Mesodermal cell (in vitro differentiated cells): ENCODE results near the gene FTCD.

Experiments
- H3K27ac ChIP-seq: 2 replicates; pipeline ENCODE4 v1.7.0; 2013; ENCODE audit warnings: mild to moderate bottlenecking, low read depth, low read length, moderate library complexity; ENCODE audit not compliant: severe bottlenecking
- H3K36me3 ChIP-seq: 2 replicates; pipeline ENCODE4 v1.7.1; 2013; ENCODE audit warnings: mild to moderate bottlenecking, low read length, moderate library complexity; ENCODE audit not compliant: control insufficient read depth, insufficient read depth
- H3K4me1 ChIP-seq: one replicate; pipeline ENCODE4 v1.7.1; 2013; ENCODE audit warnings: mild to moderate bottlenecking, low read length; ENCODE audit not compliant: insufficient read depth, control insufficient read depth, poor library complexity, severe bottlenecking
- H3K4me3 ChIP-seq: 2 replicates; pipeline ENCODE4 v1.7.0; 2013; ENCODE audit warnings: low read length, control low read depth, mild to moderate bottlenecking; ENCODE audit not compliant: insufficient read depth, poor library complexity, severe bottlenecking; ENCODE audit errors: extremely low read depth
- H3K9me3 ChIP-seq: 2 replicates; pipeline ENCODE4 v1.7.1; 2013; ENCODE audit warnings: mild to moderate bottlenecking, low read length, moderate library complexity; ENCODE audit not compliant: control insufficient read depth
- WGBS, 2 experiments: methylation state at CpG; one replicate each; pipeline ENCODE4 v1.1.5; 2013; ENCODE audit warnings: missing lambda C conversion rate in 2 of 2; ENCODE audit not compliant: insufficient coverage in 2 of 2; 5-methylcytosine and 5-hydroxymethylcytosine counted together

Gene FTCD

DNA sequence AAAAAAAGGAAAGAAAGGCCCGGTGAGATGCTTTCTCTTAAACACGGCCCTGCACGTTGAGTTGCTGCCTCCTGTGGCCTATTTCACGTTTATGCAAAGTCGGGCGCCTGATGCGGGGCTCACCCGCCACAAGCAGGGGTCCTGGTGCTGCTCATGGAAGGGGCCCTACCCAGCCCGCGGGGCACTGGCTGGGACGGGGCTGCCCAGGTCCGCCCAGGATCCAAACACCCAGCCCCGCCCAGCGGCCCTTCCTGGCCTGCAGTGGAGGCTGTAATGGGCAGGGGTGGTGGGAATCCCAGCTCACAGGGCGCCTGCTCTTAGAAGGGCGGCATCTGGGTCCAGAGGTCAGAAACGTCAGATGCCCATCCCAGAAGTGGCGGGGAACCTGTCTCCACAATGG lies 55.9 kb downstream of the FTCD start:
- H3K36me3 ChIP-seq: peaks cover 18% of the 10 kb centered on the region
- no peaks in the 10 kb centered on the region for H3K4me1 ChIP-seq
- peak overlapping the region; percentile 61 for H3K4me3 ChIP-seq
- peaks cover 20% of the 10 kb centered on the region for H3K9me3 ChIP-seq
- WGBS, 2 experiments: 57 to 62% methylated on average over 10 to 15 of the region's 18 CpGs
- H3K27ac ChIP-seq: no peak overlapping the region

DNA sequence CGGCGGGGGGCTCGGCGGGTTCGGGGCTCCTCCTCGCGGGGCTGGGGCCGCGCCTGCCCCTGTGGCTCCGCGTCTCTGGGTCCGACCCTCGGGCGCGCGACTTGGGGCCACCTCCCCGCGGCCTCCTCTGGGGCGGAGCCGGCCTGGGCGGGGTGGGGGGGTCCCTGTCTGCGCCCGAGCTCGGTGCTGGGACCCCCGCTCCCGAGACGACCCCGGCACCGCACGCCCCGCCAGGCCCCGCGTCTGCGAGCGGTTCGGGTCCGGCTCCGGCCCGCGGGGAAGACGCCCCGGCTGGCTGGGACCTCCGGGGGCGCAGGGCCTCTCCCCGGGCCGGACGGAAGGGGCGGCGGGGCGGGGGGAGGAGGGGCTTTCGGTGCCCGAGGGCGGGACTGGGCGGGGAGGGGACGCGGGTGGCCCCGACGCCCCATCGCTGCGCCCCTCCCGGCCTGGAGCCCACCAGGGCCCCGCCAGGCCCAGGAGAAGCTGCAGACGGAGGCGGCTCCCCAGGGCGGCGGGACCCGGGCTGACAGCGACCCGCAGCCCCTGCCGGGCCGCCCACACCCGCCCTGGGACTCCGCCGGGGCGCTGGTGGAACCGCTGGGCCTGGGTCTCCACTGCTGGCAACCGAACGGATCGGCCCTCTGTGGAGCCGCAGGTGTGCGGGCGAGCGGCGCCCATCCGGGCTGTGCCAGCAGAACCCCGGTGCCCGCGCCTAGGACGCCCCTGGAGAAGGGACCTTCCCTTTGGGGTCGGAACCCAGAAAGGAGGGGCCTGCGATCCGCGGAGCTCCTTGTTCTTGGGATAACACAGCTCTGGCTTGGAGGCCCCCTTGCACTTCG lies 56.9 kb downstream of the FTCD start:
- Histone ChIP-seq H3K4me3 (peak overlapping the region; percentile 61), H3K27ac (no peak overlapping the region), H3K36me3 (peaks cover 15% of the 10 kb centered on the region), H3K4me1 (no peaks in the 10 kb centered on the region), H3K9me3 (peaks cover 15% of the 10 kb centered on the region)
- 1 to 2% methylated on average over 49 to 52 of the region's 94 CpGs for WGBS, 2 experiments

DNA sequence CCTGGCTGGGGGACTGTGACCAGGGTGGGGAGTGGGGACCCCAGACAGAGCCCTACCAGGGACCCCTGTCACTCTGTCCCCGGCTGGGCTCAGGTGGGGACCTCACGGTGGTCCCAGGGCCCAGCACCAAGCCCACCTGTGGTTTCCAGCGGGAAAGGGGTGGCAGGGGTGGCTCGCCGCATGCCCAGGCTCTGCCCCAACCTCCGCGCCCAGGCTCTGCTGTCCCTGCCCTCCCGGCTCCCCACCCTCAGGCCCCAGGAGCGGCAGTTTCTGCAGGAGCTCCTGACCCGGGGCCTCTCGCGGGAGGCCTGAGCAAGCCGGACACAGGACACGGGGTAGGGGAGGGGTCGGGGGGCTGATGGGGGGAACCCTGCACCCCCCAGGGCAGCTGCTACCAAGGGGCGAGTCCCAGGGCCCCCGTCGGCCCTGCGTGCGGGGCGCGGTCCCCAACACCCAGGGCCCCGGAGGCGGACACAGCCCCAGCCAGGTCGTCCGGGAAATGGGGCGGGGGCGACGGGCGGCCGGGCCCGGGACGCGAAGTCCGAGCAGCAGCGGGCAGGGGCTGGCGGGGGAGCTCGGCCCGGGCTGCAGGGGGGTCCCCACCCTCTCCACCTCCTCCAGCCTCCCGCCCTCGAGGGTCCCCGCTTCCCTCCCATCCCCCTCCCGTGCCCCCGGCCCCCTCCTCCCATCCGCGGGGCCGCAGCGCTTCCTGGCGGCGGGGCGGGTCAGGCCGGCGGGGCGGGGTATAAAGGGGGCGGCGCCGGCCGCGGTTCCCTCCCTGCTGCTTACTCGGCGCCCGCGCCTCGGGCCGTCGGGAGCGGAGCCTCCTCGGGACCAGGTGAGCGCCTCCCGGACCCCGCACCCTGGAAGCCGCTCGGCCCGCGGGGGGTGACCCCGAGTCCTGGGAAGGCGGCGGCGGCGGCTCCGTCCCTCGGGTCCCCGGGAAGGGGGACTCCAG lies 57.8 kb downstream of the FTCD start, which contains the start of gene COL6A2:
TSS of gene COL6A2 (plus strand) at position 777 of the 958 bp plus-strand sequence.
- no peak within 1 kb of the TSS for H3K27ac ChIP-seq

DNA sequence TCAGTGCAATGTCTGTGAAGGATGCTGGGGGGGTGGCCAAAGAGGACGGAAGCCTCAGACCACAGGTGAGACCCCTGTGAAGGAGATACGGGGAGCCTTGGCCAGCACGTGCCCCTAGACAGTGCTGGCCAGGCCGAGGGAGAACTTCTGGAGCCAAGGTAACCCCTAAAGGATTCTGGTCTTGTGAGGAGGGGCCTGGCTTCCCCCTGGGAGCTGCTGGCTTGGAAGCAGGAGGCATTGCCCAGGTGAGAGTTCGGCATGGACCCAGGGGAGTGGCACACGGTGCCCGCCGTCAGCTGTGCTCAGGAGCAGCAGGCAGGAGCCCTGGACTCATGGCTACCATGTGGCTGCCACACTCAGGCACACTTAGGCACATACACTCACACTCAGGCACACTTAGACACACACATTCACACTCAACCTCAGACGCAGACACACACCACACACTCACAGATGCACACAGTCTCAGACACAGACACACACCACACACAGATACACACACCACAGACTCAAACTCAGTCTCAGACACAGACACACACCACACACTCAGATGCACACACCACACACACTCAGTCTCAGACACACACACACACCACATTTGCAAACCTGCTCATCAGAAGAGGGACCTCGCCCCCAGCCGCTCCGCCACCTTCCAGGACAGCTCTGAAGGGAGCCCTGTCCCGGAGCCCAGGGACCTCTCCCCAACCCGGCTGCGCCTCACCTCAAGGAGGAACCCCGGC lies 58.6 kb downstream of the FTCD start:
- H3K4me3 ChIP-seq: peak overlapping the region; percentile 61
- peaks cover 11% of the 10 kb centered on the region for H3K9me3 ChIP-seq
- no peak overlapping the region for H3K27ac ChIP-seq

More for the DNA sequence above, 57.8 kb downstream of the FTCD start, which contains the start of gene COL6A2:
- Histone ChIP-seq H3K4me1 (no peaks in the 10 kb centered on the region), H3K36me3 (peaks cover 15% of the 10 kb centered on the region), H3K9me3 (peaks cover 11% of the 10 kb centered on the region), H3K4me3 (peak within 1 kb of the TSS; percentile 61)
- 5 to 12% methylated on average over 50 to 62 of the region's 83 CpGs for WGBS, 2 experiments

DNA sequence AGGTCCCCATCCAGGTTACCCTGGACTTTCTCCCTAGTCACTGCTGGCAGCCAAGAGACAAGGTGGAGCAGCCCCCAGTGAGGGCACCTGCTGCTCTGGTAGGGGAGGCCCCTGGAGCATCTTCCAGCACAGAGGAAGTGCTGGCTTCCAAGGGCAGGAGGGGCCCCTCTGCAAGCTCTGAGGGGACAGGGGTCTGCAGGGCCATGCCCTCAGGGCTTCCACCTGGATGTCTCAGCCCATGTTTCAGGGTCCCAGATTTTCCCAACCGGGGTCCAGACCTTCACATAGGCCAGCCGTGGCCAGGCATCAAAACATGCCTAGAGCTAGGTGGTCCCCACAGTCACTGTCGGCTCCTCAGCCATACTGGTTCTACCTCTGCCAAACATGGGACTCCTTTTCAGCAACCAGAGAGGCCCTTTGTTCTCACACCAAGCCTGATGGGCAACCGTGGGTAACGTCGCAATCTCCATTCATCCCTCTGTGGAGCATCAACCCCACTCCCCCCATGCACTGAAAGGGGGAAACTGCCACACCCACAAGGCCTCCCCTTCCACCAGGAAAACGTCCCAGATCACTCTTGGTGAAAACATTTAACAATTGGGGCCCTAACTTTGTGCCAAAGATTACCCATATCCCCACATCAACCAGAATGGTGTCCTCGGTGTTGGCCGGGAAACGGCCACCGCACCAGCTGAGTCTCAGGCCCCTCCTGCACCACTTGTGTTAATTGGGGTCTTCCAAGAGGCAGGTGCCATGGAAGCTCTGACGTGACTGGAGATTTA lies 59.4 kb downstream of the FTCD start:
- Histone ChIP-seq H3K36me3 (peaks cover 15% of the 10 kb centered on the region), H3K9me3 (peaks cover 10% of the 10 kb centered on the region), H3K4me3 (no peak overlapping the region), H3K4me1 (no peaks in the 10 kb centered on the region), H3K27ac (no peak overlapping the region)
- WGBS, 2 experiments: 93 to 98% methylated on average over 7 of the region's 12 CpGs

More for the DNA sequence above, 58.6 kb downstream of the FTCD start:
- WGBS, 2 experiments: 90 to 92% methylated on average over 10 to 16 of the region's 16 CpGs
- no peaks in the 10 kb centered on the region for H3K4me1 ChIP-seq
- peaks cover 15% of the 10 kb centered on the region for H3K36me3 ChIP-seq

DNA sequence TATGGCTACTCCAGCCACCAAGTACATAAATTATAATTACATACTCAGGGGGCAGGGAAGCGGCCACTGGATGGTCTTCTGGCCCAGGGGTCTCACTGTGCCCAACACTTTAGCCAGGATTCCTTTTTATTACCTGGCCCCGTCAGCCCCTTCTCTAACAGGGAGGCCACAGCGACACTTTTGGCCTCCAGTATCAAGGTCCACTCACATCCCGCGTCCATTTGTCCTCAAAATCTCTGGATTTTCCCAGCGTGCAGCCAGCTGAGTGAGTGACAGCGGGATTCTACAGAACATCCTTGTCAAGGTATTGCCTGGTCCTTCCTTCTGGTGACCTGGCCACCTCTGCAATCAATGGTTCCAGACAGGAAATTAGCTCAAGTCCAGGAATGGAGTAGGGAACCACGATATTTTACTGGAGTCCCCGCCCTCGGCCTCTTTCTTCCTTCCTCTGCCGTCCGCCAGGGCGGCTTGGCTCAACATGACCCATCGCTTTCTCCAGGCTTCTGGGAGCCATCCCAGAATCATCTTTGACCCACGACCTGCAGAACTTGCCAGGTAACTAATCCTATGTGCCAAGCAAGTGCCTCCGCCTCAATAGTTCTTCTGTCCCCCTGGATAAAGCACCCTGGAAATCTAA lies 60.2 kb downstream of the FTCD start:
- Histone ChIP-seq H3K36me3 (peaks cover 7% of the 10 kb centered on the region), H3K4me3 (no peak overlapping the region), H3K27ac (no peak overlapping the region), H3K4me1 (no peaks in the 10 kb centered on the region), H3K9me3 (peaks cover 4% of the 10 kb centered on the region)
- 83 to 89% methylated on average over 13 to 16 of the region's 16 CpGs for WGBS, 2 experiments

DNA sequence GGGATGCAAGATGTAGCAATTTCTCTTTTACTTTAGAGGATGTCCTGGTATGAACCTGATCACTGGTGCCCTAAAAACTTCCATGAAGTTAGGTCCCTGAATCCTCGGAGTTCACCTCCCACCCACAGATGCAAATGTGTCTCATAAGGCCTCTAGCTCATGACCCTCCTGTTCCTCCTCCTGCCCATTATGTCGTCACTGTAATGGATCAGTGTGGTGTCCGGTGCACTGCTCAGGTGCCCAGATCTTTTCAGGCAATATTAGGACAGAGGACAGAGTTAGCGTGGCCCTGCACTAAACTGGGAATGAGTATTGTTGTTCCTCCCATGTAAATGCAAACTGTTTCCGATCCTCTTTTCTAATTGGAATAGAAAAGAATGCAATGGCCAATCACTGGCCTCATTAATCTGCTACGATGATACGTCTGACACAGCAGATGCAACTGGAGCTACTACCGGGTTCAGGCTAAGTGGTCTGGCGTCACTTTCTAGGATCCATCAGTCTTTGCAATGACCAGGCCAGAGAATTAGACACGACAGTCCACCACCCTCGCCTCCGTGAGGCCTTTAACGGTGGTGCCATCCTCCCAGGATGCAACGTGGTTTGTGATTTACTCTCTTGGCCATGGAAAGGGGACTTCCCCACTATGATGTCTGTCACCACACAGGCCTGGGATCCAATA lies 60.8 kb downstream of the FTCD start:
- Histone ChIP-seq H3K9me3 (peaks cover 4% of the 10 kb centered on the region), H3K36me3 (peaks cover under 1% of the 10 kb centered on the region), H3K4me1 (no peaks in the 10 kb centered on the region), H3K4me3 (no peak overlapping the region), H3K27ac (no peak overlapping the region)
- 89 to 93% methylated on average over 13 to 14 of the region's 14 CpGs for WGBS, 2 experiments

DNA sequence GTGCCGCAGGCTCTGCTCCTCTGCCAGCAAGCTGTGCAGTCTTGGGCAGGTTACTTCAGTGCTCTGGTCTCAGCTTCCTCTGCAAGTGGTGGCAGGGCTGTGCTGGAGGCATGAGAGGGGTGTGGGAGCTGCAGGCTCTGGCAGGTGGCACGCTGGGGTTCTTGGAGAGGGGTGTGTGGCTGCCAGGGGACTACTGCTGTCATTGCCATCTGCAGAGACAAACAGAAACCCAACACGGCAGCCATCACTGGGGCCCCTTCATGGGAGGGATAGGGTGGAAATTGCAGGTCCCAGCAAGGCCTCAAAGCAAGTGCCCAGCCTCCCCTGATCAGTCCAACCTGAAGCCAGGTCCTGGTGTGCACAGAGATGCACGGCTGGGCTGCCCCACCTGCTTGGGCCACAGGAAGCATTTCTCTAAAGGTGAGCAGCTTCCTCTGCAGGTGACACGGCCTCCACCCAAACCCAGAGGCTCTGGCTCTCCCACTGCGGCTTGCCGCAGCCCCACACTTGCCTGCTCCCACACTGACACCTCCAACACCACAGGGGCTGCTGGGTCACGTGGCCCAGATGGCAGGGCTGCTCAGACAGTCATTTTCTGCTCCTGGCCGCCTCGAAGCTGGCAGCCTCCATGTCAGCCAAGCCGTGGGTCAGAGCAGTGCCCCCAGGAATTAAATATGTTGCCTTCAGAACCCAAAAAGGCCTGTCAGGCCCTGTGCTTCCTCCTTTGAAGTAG lies 61.5 kb downstream of the FTCD start:
- H3K9me3 ChIP-seq: peaks cover 4% of the 10 kb centered on the region
- no peaks in the 10 kb centered on the region for H3K4me1 ChIP-seq
- no peak overlapping the region for H3K4me3 ChIP-seq
- no peak overlapping the region for H3K27ac ChIP-seq
- no peaks in the 10 kb centered on the region for H3K36me3 ChIP-seq
- WGBS, 2 experiments: 87 to 93% methylated on average over 9 to 11 of the region's 11 CpGs
